ENCODE data around the gene DGKQ.
"Not testable (repeated sequence)": the region's sequence is repeated elsewhere in the genome, so short reads cannot be mapped to it uniquely, and the experiment has no call there.

DGKQ gene

DNA sequence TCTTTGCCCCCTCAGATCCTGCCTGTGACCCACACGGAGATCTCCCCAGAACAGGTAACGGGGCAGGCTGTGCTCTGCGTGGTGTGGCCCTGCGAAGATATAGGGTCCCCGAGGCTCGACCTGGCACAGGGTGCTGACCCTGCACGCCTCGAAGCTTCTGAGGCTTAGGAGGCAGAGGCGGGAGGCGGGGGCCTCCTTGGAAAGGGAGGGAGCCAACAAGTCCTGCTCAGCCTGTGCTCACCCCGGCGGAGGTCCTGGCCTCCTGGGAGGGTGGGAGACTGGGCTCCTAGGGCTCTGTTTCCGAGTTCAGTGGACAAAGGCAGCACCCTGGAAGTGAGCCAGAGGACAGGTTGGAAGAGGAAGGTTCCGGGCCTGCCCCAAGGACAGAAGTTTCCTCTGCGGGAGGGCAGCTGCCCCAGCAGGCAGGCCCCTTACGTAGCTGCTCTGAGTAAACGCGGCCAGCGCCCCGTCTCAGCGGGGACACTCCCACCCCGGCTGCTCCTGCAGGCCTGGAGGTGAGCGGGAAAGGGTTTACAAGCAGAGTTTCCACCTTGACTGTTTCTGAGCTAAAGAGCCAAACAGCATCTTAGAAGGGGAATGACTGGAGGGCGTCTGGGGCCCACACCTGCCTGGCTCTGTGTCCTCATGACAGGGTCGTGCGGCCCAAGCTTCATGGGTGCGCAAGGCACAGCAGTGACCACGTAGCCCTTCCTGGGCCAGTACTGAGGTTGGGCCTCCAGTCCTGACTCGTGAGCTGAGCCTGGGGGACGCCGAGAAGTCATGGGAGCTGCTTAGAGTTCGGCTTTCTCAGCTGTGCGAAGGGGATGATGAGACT lies 25.1 kb downstream of the DGKQ start:
- DNase-seq: no peak

DNA sequence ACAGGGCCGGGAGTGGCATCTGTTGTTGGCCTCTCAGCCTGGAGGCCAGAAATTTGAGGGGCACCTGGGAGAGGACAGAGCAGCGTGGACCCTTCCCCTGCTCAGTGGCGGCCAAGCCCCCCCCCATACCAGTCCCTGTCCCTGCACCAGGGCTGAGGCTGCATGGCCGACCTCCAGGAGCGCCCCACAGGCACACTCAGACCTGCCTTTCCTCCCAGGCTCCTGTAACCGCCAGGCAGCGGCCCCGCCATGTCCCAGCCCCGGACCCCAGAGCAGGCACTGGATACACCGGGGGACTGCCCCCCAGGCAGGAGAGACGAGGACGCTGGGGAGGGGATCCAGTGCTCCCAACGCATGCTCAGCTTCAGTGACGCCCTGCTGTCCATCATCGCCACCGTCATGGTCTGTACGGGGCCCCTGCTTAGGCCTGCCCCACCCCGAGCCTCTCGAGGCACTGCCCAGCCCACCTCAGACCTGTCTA lies 25.8 kb downstream of the DGKQ start:
- DNase-seq: no peak

DNA sequence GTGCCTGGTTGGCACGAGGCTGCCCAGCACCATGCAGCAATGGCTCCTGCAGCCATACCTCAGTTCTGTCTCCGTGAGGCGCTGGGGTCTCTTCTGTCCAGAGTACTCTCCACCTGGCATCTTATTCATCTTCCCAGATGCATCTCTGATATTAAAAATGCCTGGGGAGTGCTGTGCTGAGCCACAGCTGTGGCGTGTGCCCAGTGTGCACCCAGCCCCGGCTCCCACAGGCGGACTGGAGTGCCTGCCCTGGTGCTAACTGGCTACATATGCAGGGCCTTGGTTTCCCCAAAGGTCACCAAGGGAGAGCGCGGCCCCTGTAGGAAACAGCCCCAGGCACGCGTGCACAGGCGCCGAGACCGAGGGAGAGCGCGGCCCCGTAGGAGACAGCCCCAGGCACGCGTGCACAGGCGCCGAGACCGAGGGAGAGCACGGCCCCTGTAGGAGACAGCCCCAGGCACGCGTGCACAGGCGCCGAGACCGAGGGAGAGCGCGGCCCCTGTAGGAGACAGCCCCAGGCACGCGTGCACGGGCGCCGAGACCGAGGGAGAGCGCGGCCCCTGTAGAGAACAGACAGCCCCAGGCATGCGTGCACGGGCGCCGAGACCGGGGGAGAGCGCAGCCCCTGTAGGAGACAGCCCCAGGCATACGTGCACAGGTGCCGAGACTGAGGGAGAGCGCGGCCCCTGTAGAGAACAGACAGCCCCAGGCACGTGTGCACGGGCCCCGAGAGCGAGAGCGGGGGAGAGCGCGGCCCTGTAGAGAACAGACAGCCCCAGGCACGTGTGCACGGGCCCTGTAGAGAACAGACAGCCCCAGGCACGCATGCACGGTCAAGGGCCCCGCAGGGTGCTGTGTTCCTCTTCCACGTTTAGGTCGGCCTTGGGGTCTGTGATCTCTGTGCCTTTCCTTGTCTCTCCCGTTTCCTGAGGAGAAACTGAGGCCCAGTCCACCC lies 26.6 kb downstream of the DGKQ start:
- DNase-seq: no peak

DNA sequence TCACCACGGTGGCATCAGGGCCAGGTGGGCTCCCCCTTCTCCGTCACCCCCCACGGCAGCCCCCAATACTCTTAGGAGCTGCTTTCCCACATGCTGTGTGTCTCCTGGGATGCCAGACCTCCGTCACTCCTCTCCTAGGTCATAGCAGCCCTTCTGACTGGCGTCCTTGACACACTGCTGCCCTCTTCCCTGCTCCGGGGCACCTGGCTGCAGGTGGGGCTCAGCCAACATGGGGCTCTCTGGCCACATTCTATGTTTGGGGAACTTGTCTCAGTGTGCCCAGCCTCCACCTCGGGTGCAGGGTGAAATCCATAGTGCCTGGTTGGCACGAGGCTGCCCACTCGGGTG lies 27.3 kb downstream of the DGKQ start:
- no peak for DNase-seq

DNA sequence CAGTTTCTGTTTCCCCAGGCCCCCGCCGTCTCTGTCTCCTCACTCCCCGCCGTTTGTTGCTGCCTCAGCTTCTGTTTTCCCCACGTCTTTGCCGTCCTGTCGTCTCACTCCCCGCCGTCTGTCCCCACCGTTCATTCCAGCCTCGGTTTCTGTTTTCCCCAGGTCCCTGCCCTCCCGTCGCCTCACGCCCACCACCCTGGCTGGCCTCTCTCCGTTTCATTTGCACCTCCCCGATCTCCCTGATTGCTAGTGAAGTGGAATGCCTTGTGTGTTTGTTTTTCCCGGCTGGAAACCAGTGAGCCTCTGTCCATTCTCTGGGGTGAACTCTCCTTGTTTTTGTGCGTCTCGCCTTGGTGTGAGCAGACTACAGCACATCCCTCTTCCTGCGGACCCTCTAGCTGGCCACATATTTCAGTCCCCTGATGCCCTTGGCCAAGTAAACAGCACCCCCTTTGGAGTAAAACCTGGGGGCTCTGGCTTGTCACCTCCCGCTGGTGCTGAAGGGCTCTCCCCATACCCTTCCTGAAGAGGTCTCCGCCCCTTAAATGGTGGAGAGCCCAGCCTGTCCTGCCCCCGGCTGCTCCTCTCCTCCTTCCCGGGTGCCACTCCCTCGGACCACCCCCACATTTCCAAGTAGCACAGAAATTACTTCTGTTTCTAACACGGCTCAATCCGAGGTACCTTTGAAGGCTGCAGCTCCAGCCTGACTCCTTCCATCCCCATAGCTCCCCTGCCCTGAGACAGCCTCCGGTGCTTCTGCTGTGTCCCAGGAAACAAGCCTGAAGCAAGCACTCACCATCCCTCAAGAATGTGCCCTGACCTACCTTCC lies 27.9 kb downstream of the DGKQ start:
- DNase-seq: no peak

DNA sequence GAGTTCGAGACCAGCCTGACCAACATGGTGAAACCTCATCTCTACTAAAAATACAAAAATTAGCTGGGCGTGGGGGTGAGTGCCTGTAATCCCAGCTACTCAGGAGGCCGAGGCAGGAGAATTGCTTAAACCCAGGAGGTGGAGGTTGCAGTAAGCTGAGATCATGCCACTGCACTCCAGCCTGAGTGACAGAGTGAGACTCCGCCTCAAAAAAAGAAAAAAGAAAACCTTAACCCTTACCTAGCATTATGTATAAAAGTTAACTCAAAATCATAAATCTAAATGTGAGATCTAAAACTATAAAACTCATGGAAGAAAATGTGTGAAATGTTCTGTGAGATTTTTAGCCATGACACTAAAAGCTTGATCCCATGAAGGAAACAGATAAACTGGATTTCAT lies 33.9 kb downstream of the DGKQ start:
- DNase-seq: not testable (repeated sequence)

DNA sequence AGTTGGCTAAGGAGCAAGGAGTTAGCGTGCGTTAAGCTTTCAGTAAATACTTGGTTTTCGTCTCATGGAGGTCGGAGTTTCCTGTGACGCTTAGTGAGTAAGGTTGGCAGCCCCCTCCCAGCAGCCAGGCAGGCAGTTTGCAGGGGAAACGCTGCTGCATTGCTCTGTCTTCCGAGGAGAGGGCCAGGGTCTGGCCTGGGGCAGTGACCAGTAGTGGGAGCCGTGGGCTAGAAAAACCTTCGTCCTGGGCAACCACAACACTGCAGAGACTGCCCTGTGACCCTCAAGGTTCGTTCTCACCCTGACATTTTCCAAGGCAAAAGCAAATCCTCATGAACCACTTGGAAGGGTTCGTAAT lies 40.7 kb downstream of the DGKQ start:
- no peak for DNase-seq

DNA sequence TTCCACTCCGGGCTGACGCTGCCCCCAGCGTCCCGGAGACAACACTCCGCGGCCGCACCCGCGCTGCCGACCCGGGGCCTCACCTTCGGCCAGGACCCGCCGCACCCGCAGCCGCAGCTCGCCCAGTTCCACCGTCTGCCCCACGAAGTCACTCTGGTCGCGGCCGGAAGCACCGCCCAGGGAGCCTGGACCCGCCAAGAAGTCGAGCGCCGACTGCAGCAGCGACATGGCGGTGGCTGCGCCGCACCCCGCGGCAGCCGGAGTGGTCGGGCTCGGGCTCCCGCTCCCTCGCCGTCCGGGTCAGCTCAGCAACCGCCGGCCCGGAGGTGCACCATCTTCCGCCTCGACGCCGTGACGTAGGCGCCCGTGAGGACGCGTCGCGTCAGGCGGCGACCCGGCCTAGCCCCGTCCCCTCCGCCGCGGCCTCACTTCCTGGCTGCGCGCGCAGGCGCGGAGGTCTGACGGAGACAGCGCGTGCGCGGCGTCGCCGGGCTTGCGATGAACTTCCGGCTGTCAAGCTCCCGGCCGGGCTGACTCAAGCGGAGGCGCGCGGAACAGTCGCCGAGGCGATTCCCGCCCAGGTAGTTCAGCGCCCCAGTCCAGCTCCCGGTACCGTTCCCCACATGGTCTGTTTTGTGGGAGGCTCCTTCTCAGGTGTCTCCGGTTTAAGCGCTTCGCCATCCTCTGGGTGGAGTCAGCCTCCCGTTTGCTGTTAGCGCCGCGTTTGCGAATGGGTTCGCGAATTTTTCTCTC lies 41.2 kb downstream of the DGKQ start, which contains the start of the genes GAK and TMEM175:
Gene GAK, minus strand, starts transcription at position 357 of the 753 bp plus-strand sequence. Its CDS starts 129 bp downstream, at position 228.
Gene TMEM175, plus strand, starts transcription at position 501 of the 753 bp plus-strand sequence. CDS start 15,280 bp downstream, outside the sequence.
- DNase-seq: peak; percentile 55

DNA sequence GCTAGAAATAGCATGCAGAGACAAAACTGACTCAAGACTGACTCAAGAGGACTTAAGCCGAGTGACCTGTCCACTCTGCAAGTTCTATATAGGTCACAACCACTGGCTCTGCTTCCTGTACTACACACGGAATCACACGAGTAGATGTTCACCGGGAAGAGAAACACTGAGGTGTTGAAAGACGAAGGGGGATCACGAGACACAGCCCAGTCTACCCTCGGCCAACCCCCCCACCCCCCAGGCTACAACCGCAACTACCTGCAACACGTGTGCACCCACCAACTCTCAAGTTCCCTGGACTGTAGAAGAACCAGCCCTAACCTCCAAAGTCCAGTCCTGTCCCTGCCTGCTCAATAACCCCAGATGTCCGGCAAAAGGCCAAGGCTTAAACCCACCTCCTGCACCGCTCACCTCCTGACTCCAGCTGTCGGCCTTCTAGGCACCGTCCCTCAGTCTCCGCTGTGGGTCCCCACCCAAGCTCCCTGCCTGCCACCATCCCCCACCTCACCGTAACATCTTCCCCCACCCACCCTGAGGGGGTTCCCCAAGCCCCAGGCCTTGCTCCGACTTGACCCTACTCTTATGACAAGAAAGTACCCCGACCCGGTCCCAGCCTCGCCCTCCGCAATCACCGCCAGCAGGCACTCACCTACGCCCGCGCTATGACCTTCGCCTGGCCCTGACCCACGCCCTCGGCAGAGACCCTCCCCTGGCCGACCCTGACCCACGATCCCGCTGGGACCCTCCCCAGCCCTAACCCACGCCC lies 42.0 kb downstream of the DGKQ start:
- DNase-seq: no peak

DNA sequence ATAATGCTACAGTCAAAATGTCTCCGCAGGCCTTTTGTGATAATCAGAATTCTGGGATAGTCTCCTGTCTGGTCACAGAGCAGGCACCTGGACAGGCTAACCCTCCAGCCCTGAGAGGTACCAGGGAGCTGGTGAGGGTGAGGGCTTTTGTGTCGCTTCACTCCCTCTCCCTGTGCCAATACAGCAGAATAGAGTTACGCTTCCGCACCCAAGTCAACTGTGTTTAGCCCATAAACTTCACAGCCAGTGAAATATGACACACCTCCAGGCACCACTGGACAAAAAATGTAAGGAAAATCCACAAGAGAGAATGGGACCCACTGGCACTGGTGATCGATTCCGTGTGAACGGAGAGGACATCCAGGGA lies 42.6 kb downstream of the DGKQ start:
- no peak for DNase-seq

DNA sequence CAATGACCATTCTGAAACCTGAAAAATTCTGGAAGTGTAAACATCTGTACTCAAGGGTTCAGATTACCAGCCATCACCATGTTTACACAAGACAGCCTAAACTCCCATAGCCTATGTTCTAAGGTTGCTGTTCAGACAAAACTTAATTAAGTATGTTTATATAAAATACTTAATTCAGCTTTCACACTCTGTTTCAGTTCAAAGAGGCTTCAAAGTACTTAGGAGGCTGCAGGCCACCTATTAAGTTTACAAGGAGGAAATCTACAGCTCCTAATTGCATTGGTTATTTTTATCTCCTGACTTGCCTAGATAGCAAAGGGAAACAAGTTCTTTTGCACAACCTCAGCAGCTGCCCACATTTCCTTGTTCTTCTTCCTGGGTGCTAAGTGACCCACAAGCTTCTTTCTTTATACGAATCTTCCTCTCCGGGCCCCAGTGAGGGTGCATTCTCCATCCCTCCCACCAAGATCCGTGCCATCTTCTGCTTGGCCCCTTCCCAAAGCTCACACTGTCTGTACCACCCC lies 43.3 kb downstream of the DGKQ start:
- DNase-seq: no peak

DNA sequence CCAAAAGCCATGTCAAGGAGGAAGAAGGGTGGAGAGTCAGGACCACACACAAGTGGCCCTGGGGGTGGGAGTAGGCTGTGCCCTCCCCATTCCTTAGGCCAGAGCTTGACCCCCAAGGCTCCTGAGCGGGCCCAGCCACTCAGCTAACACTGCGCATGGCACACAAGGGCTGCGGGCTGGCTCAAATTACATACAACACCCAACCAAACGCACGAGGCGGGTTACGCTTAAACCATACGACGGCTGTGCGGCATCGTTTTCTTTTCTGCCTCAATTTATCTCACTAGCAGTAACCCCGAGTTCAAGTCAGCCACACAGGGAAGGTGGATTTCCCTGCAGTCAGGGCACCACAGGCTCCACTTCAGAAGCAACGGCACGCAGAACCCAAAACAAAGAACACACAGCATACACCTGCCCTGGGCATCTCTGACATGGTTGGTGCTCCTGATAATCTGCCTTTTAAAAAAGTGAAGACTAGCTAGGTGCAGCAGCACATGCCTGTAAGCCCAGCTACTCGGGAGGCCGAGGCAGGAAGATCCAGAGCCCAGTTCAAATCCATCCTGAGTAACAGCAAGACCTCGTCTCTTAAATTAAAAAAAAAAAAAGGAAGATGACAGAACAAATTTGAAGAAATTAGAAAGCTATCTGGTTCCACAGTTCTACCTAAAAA lies 44.1 kb downstream of the DGKQ start:
- no peak for DNase-seq

DNA sequence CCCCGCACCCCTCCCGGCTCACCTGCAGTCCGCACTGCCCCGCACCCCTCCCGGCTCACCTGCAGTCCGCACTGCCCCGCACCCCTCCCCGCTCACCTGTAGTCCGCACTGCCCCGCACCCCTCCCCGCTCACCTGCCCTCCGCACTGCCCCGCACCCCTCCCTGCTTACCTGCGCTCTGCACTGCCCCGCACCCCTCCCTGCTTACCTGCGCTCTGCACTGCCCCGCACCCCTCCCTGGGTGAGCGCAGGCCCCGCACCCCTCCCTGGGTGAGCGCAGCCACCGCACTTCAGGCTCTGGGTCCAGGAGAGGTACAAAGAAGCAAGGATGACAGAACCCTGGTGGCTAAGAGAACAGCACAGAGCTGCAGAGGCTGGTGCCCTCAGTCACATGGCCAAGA lies 45.8 kb downstream of the DGKQ start:
- not testable (repeated sequence) for DNase-seq

DNA sequence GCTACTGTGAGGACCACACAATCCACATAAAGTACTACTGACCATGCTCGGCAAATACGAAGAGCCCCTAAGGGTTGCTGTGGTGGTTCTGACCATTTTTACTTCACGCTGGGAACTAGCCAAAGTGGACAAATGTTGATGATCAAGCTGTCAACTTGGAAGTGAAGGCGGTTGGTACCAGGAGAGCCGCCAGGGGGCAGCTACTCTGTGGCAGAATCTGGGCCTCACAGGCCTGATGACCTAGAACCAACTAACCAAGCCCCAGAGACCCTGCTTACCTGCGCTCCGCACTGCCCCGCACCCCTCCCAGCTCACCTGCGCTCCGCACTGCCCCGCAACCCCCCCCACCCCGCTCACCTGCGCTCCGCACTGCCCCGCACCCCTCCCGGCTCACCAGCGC lies 46.8 kb downstream of the DGKQ start:
- no peak for DNase-seq

DNA sequence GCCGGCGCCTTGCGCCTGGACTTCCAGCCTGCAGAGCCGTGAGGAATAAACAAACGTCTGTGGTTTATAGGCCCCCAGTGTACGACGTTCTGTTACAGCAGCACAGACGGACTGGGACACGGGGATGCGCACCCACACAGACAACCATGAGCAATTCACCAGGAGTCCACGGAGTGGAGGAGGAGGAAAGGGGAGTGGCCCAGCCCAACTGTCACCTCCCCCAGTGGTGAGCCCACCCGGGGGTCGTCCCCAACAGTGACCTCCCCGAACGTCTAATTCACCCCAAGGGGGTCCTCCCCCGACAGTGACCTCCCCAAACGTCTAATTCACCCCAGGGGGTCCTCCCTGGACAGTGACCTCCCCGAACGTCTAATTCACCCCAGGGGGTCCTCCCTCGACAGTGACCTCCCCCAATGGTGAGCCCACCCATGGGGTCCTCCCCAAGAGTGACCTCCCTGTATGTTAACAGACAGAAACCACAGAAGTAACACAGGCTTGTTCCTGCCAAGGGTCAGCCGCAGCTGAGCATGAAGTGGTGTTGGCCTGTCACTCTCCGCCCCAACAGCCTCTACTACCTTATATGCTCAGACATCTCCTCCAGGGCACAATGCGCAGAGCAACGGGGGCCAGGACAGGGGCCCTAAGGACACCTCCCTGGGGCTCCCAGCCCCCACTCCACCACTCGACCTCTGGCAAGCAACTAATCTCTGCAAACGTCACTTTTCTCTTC lies 47.4 kb downstream of the DGKQ start:
- DNase-seq: no peak

DNA sequence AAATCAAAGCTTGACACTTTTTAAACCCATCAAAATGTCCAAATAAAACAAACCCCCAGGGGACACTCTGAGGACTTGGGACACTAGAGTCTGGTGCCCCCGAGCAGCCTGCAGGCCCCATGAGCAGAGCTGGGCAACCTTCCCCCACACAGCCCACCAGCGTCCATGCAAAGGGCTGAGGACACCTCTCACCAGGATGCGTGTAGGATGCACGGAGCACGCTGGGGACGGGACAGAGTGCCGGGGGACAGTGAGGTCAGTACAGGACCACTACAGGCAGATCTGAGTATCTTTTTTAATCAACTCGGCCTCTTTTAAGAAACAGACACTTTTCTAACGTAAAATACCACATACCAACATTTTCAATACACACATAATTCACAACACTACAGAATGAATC lies 48.2 kb downstream of the DGKQ start:
- DNase-seq: no peak

DNA sequence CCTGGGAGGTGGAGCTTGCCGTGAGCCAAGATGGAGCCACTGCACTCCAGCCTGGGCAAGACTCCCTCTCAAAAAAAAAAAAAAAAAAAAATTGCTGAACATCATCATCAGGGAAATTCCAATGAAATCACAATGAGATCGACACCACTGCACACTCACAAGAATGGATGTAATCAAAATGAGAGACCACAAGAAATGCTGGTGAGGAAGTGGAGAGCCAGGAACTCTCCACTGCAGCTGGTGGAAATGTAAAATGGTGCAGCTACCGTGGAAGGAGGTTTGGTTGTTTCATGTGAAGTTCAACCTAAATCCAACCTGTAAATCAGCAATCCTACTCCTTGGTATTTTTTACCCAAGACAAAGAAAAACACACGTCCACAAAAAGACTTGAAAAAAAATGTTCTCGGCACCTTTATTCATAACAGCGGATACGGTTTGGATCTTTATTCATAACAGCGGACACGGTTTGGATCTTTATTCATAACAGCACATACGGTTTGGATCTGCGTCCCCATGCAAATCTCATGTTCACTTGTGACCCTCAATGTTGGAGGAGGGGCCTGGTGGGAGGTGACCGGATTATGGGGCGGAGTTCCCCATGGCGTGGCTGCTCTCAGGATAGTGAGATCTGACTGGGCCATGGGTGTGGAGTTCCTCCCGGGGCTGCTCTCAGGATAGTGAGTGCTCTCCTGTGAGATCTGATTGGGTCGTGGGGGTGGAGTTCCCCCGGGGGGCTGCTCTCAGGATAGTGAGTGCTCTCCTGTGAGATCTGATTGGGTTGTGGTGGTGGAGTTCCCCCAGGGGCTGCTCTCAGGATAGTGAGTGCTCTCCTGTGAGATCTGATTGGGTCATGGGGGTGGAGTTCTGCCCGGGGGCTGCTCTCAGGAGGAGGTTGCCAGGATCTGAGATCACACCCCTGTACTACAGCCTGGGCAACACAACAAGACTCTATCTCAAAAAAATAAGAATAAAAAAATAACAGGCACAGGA lies 49.0 kb downstream of the DGKQ start:
- no peak for DNase-seq

DNA sequence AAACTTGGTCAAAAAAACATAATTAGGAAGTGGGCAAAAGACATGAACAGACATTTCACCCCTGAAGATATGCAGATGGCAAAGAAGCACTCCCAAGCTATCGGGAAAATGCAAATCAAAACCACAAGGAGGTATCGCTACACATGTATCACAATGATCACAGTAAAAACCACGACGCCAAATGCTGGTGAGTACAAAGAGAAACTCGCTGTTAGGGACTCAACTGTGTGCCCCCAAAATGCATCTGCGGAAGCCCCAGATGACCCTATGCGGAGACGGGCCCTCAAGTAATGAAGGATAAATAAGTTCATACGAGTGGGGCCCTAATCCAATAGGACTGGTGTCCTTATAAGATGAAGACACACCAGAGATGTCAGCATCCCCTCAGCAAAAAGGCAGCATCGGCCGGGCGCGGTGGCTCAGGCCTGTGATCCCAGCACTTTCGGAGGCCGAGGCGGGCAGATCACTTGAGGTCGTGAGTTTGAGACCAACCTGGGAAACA lies 51.5 kb downstream of the DGKQ start:
- DNase-seq: no peak

Measured in NCI-H1694 treated with DMSO at 0.1 percent for 48 hours (cell line).